GM12878 (cell line): Measurements from ENCODE around the gene INF2. TPM values are rescaled to one million over a fixed set of nuclear protein-coding genes. Genes with fewer than 3 reads are reported as not detected.

Experiments
- ATAC-seq: fragments of 200-7000 bp; cut with Tn5 transposase; 3 replicates; pipeline ENCODE4 v1.9.1; 2020; ENCODE audit warnings: mild to moderate bottlenecking, moderate library complexity
- BruUV-seq: library from RNA; stranded (reverse); fragments of 400-500 nt; replicated peaks from 2 replicates; lab custom pipeline; 2021; lab: Mats Ljungman, UMichigan
- CTCF ChIA-PET: fragments of 300-600 bp; sonication (Branson Sonifier 250); formaldehyde crosslinking; extraction: SDS; loops from one replicate; lab custom pipeline; 2021; ENCODE audit warnings: inconsistent platforms; lab: Yijun Ruan, JAX
- POLR2A ChIA-PET: fragments of 350-600 bp; formaldehyde crosslinking; extraction: SDS; loops from one replicate; lab custom pipeline; 2021; ENCODE audit warnings: inconsistent platforms; lab: Charles Lee
- RAD21 ChIA-PET: fragments of 300-600 bp; sonication (Branson Sonifier 250); formaldehyde crosslinking; loops from one replicate; lab custom pipeline; 2023; ENCODE audit warnings: antibody characterized with exemption; ENCODE audit not compliant: unreplicated experiment; lab: Charles Lee
- SMC1A ChIA-PET: fragments of 300-600 bp; sonication (Branson Sonifier 250); formaldehyde crosslinking; loops from one replicate; lab custom pipeline; 2023; ENCODE audit not compliant: unreplicated experiment, uncharacterized antibody; lab: Charles Lee
- DNase-seq: peaks from one replicate; pipeline ENCODE4 v3.0.0-alpha.2; 2011; ENCODE audit warnings: low read depth, low spot score
- FAIRE-seq: peaks from 3 replicates; lab custom pipeline; 2011; peaks lifted over from hg19 to GRCh38; lab: Jason Lieb, UNC
- H2AFZ ChIP-seq: 2 replicates; pipeline ENCODE4 v1.6.0; 2011; ENCODE audit warnings: low read depth, low read length, control low read depth; ENCODE audit not compliant: control insufficient read depth
- H3K27ac ChIP-seq: 2 replicates; pipeline ENCODE4 v1.5.1; 2011; ENCODE audit warnings: control low read depth; ENCODE audit not compliant: control insufficient read depth, insufficient read depth
- H3K27me3 ChIP-seq, 2 experiments: replicated peaks in 1 of 2; 2 replicates each; pipeline versions ENCODE4 v1.6.0 to v1.6.1; 2011; ENCODE audit warnings: low read length in 1 of 2; ENCODE audit not compliant: control insufficient read depth in 2 of 2, insufficient read depth in 2 of 2
- H3K36me3 ChIP-seq, 2 experiments: 2 replicates each; pipeline ENCODE4 v1.5.1; 2011; ENCODE audit warnings: low read length in 1 of 2; ENCODE audit not compliant: control insufficient read depth in 2 of 2, insufficient read depth in 2 of 2
- H3K4me1 ChIP-seq: 2 replicates; pipeline ENCODE4 v1.6.1; 2011; ENCODE audit warnings: mild to moderate bottlenecking, low read length, moderate library complexity, mixed read lengths; ENCODE audit not compliant: control insufficient read depth, insufficient read depth
- H3K4me2 ChIP-seq: 2 replicates; pipeline ENCODE4 v1.6.0; 2011; ENCODE audit warnings: control low read depth; ENCODE audit not compliant: control insufficient read depth, insufficient read depth
- H3K4me3 ChIP-seq: fragments of 200-600 bp; sonication (generic); 2 replicates; pipeline ENCODE4 v1.5.1; 2016
- H3K79me2 ChIP-seq: 2 replicates; pipeline ENCODE4 v1.6.0; 2011; ENCODE audit warnings: low read length; ENCODE audit not compliant: control insufficient read depth, insufficient read depth
- H3K9ac ChIP-seq: 2 replicates; pipeline ENCODE4 v1.8.0; 2011; ENCODE audit warnings: low read length, control low read depth, mixed read lengths; ENCODE audit not compliant: control insufficient read depth, insufficient read depth
- H3K9me3 ChIP-seq: replicated peaks from 3 replicates; pipeline ENCODE4 v1.5.1; 2011; ENCODE audit warnings: mild to moderate bottlenecking, low read length; ENCODE audit not compliant: control insufficient read depth, insufficient read depth
- H4K20me1 ChIP-seq: 2 replicates; pipeline ENCODE4 v1.6.0; 2011; ENCODE audit not compliant: control insufficient read depth, insufficient read depth
- BHLHE40 ChIP-seq, 2 experiments: fragments of 450-650 bp in 1 of 2; IDR thresholded peaks; 2 replicates each; pipeline ENCODE4 v1.6.1; 2011 to 2017; ENCODE audit warnings: low read depth in 2 of 2, borderline replicate concordance in 1 of 2, improper control_type of control experiment in 1 of 2, low read length in 1 of 2, mild to moderate bottlenecking in 1 of 2
- CBX5 ChIP-seq: sonication (generic); IDR thresholded peaks from 2 replicates; pipeline ENCODE4 v1.6.1; 2016; ENCODE audit warnings: low read depth, moderate library complexity, mild to moderate bottlenecking, inconsistent platforms
- CEBPZ ChIP-seq: fragments of 150-350 bp; IDR thresholded peaks from 2 replicates; pipeline ENCODE4 v1.6.1; 2016; ENCODE audit warnings: low read depth, low read length
- CTCF ChIP-seq, 3 experiments: IDR thresholded peaks in 2 of 3; conservative IDR thresholded peaks in 1 of 3; 2 replicates each; pipeline ENCODE4 v1.5.1; 2011; ENCODE audit warnings: low read depth in 3 of 3, low read length in 3 of 3, mild to moderate bottlenecking in 3 of 3, control low read depth in 2 of 3, moderate library complexity in 2 of 3, inconsistent platforms in 1 of 3, mixed read lengths in 1 of 3; ENCODE audit not compliant: control insufficient read depth in 2 of 3, insufficient read depth in 1 of 3; ENCODE audit errors: extremely low read depth in 1 of 3
- EGR1 ChIP-seq, 2 experiments: IDR thresholded peaks; 1 replicate in 1 of 2; 2 replicates in 1 of 2; pipeline ENCODE4 v1.6.1; 2011 to 2012; ENCODE audit warnings: low read depth in 2 of 2, low read length in 2 of 2, borderline replicate concordance in 1 of 2, mild to moderate bottlenecking in 1 of 2, moderate library complexity in 1 of 2
- KLF5 ChIP-seq: fragments of 450-650 bp; IDR thresholded peaks from 2 replicates; pipeline ENCODE4 v1.6.1; 2014; ENCODE audit warnings: mild to moderate bottlenecking; ENCODE audit not compliant: partially characterized antibody
- NR2C2 ChIP-seq: IDR thresholded peaks from 2 replicates; pipeline ENCODE4 v1.6.1; 2011; ENCODE audit warnings: borderline replicate concordance, low read depth; ENCODE audit not compliant: control insufficient read depth, insufficient read length
- POLR2A ChIP-seq: IDR thresholded peaks from 2 replicates; pipeline ENCODE4 v1.6.1; 2011; ENCODE audit warnings: low read depth, mild to moderate bottlenecking, low read length
- RBBP5 ChIP-seq: fragments of 200-600 bp; sonication (generic); conservative IDR thresholded peaks from 2 replicates; pipeline ENCODE4 v1.6.1; 2016
- TCF3 ChIP-seq: IDR thresholded peaks from 2 replicates; pipeline ENCODE4 v1.6.1; 2012; ENCODE audit warnings: low read depth, mild to moderate bottlenecking, low read length, borderline replicate concordance; ENCODE audit not compliant: insufficient read depth
- WGBS: methylation state at CpG from one replicate; pipeline ENCODE4 v1.1.6; 2016; ENCODE audit warnings: low lambda C conversion rate; ENCODE audit not compliant: insufficient replicate concordance, insufficient coverage; ENCODE audit errors: missing lambda C conversion rate; 5-methylcytosine and 5-hydroxymethylcytosine counted together
- in situ Hi-C: fragments of 300-500 bp; cut with MboI; formaldehyde crosslinking; loops from 9 replicates; pipeline ENCODE4 v1.14.3; 2018; ENCODE audit warnings: mixed read lengths
- intact Hi-C: fragments of 100-400 bp; cut with micrococcal nuclease; formaldehyde crosslinking; loops from one replicate; pipeline ENCODE4 v1.14.2; 2022; ENCODE audit not compliant: unreplicated experiment
- polyA plus RNA-seq, 11 experiments: library from polyadenylated mRNA; depleted of rRNA in 4 of 11; unstranded in 6 of 11; stranded (reverse) in 5 of 11; fragments of >200 nt; fragmentation: Nextera tagmentation in 4 of 11; fragmentation: Illumina TruSeq in 1 of 11; extraction: Ambion mirVana in 4 of 11; extraction: Trizol in 1 of 11; gene quantifications; 1 replicate in 1 of 11; 2 replicates in 10 of 11; pipeline versions ENCODE4 v1.2.1 to v1.2.3, GENCODE V29; 2011 to 2016; ENCODE audit warnings: inconsistent platforms in 2 of 11, missing spikeins in 2 of 11, low read depth in 1 of 11
- total RNA-seq, 4 experiments: library from RNA; depleted of rRNA in 3 of 4; stranded (reverse); fragments of >200 nt in 3 of 4; fragmentation: Illumina TruSeq in 1 of 4; extraction: Trizol in 1 of 4; gene quantifications; 2 replicates each; pipeline versions ENCODE4 v1.2.1 to v1.2.3, GENCODE V29; 2013 to 2021

Gene INF2
- total and polyA plus RNA-seq, 10 of the 15 experiments (the other 5 are each of a cell fraction or from before 2014, with no cell fraction given) = 0.72 to 43.2 (median 8.3) TPM

- Histone ChIP-seq H4K20me1 (no peaks in the 10 kb centered on the region), H3K9ac (no peak overlapping the region), H3K4me2 (no peak overlapping the region), H3K4me1 (no peaks in the 10 kb centered on the region; the same call in 1 of the 2 replicates), H2AFZ (no peak overlapping the region), H3K27me3 (no peaks in the 10 kb centered on the region), H3K4me3 (no peak overlapping the region), H3K9me3 (no peaks in the 10 kb centered on the region; the same call in 2 of the 3 replicates), H3K79me2 (no peaks in the 10 kb centered on the region), H3K27ac (no peak overlapping the region), H3K36me3 (peaks cover 5 to 17% of the 10 kb centered on the region in 2 experiments; a peak in 3 of 4 replicates)
- POLR2A ChIA-PET = no interaction called here
- no peak for FAIRE-seq
- intact Hi-C loops = no loop called here
- no peak for ATAC-seq
- no TSS peak for BruUV-seq
- in situ Hi-C loops = no loop called here
- SMC1A ChIA-PET = no interaction called here
- RAD21 ChIA-PET = interaction anchor here (3.5 kb wide), 1 partner anchor 17 kb away, joined by 8 read pairs; the partner anchor contains the start of gene SIVA1
- no peak for DNase-seq
- CTCF ChIA-PET = interaction anchor here (1.6 to 2.8 kb wide), 2 partner anchors 17 to 56 kb away, joined by 13 to 16 read pairs; partner anchors contain the start of gene SIVA1
- 90% methylated on average over 21 of the region's 24 CpGs for WGBS
- TF ChIP-seq POLR2A = 0 out of 2 replicates have a peak, but pooled peaks have one; percentile 34
- no peak for TF ChIP-seq EGR1 (IDR thresholded peaks at IDR 0.05; ENCODE audit: borderline replicate concordance in 1 of 2, low read depth in 2 of 2, low read length in 2 of 2)
Observed at GRCh38 chr14:104770072-104770579, 80.7 kb downstream of the INF2 start.

- ATAC-seq (0 out of 3 replicates have a peak, but pooled peaks have one; percentile 17), FAIRE-seq (no peak), DNase-seq (no peak)
- WGBS = 78% methylated on average over 5 of the region's 5 CpGs
- no TSS peak for BruUV-seq
- no peak overlapping the region for H2AFZ ChIP-seq
- H3K9me3 ChIP-seq = no peaks in the 10 kb centered on the region; the same call in 2 of the 3 replicates
- TF ChIP-seq NR2C2 = no peak
- TF ChIP-seq CBX5 = peak; percentile 93; the same call in 1 of the 2 replicates
- no peak for TF ChIP-seq TCF3
- TF ChIP-seq BHLHE40 (IDR thresholded peaks at IDR 0.05; ENCODE audit: borderline replicate concordance in 1 of 2, low read depth in 2 of 2, low read length in 1 of 2) = no peak
- no peak for TF ChIP-seq KLF5
- TF ChIP-seq CTCF (IDR thresholded peaks at IDR 0.05 in 2 of 3, conservative IDR thresholded peaks at IDR 0.05 in 1 of 3; ENCODE audit: control insufficient read depth in 2 of 3, extremely low read depth in 1 of 3, insufficient read depth in 1 of 3, low read depth in 3 of 3, low read length in 3 of 3) = peak; percentile 4 to 69 (median 67); a peak in 4 of 6 replicates
- TF ChIP-seq RBBP5 = no peak
- no peak for TF ChIP-seq CEBPZ
- ChIA-PET CTCF (interaction anchor here (0.7 to 1.6 kb wide), 4 partner anchors 18 to 55 kb away, joined by 3 to 16 read pairs (median 3); partner anchors contain the start of gene SIVA1), RAD21 (interaction anchor here (3.5 kb wide), 1 partner anchor 18 kb away, joined by 8 read pairs; the partner anchor contains the start of gene SIVA1), POLR2A (no interaction called here), SMC1A (no interaction called here)
- no peak overlapping the region for H3K4me2 ChIP-seq
- no peak overlapping the region for H3K4me3 ChIP-seq
- H3K79me2 ChIP-seq = no peaks in the 10 kb centered on the region
- H3K27ac ChIP-seq = no peak overlapping the region
- intact Hi-C loops = no loop called here
- no peaks in the 10 kb centered on the region for H4K20me1 ChIP-seq
- H3K4me1 ChIP-seq = no peaks in the 10 kb centered on the region; the same call in 1 of the 2 replicates
- H3K36me3 ChIP-seq = peaks cover 5 to 20% of the 10 kb centered on the region in 2 experiments; a peak in 3 of 4 replicates
- H3K9ac ChIP-seq = no peak overlapping the region
- no peaks in the 10 kb centered on the region for H3K27me3 ChIP-seq
- in situ Hi-C loops = no loop called here
Observed at GRCh38 chr14:104770851-104771272, 81.4 kb downstream of the INF2 start.
